Activated T-cell treated with anti-CD3 and anti-CD28 coated beads, Interleukin-2, amount 50 U/mL, for 48 hours (primary cell): Measurements from ENCODE around the gene DIDO1.

Source experiments
- DNase-seq, 2 experiments: peaks; one replicate each; pipeline ENCODE4 v3.0.0-alpha.2; 2020

The DIDO1 gene

DNA sequence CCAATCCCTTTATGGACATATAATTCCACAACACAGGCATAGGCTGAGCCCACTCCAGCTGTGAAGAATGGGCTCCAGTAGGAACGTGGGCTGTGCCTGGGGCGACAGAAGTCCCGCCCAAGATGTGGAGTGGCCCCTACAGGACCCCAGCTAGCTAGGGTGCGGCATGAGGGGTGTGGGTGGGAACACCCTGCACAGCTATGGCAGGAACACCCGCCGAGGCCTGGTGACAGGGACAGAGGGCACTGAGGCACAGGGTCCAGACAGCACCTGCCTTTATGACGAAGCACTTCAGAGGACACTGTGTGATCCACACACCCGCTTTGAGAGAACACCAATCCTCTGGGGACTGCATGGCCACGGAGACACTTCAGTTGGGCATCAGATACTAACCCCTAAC lies 36.4 kb downstream of the DIDO1 start:
- no peak for DNase-seq

DNA sequence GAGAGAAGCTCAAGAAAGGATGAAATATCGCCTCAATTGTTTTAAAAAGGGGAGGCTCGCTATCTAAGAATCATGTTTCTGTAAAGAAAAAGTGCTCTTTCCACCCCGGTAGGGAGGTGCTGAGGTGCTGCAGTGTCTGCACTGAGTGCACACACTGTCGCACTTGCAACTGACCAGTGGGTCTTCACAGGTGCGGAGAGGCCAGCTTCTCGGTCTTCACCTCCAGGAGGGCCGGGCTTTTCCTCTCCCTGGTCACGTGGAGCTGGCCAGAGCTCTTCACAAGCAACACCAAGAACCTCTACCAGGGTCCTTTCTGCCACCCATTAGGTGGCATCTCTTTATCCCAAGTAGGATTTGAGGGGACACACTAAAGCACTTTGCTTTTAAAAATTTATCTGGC lies 36.9 kb downstream of the DIDO1 start:
- DNase-seq = no peak

DNA sequence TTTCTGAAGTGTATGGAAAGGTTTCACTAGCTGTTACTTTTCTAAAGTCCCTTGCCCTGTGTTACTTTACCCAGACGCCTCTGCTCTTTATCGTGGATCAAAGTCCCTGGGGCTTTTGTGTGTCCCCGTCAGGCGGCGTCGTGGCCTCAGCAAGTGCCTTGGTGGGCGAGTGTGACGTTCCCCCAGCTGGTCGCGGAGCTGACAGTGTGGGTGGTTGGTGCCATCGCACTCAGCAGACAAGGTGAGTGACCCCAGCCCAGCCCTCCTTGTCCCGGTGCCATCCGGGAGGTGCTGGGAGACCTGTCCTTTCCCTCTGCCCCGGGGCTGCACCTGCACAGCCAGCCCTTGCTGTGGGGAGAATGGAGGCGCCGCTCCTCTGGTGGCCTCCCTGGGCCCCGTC lies 37.4 kb downstream of the DIDO1 start:
- DNase-seq = no peak

DNA sequence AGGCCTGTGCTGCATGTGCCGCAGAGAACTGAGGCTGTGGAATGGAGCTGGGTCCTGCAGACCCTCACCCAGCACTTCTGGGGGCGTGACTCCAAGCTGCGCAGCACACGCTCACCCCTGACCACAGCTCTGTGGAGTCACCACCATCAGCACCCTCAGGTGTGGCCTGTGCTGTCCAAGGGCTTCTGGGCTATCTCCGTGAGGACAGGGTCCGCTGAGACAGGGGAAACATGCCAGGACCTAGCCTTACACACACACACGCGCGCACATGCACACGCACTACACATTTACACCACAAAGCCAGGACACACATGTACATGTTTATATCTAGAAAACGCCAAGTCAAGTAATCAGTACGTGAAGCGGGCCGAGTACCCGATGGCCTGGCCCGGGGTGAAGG lies 37.9 kb downstream of the DIDO1 start:
- DNase-seq = no peak

DNA sequence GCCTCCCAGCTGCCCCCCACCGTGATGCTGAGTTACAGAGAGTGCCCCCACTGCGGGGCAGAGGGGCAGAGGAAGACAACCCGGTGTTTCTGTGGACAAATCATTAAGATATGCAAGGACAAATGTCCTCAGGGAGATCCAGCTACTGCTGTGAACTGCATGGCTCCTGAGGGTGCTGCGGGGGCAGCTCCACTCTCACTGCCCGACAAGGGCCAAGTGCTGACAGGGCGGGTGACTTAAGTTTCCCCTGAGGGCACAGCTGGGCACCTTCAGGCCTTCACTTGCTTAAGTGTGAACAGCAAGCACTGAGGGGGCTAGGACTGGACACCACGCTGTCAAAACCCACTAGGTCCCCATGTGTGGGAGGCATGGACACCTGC lies 38.5 kb downstream of the DIDO1 start:
- no peak for DNase-seq

DNA sequence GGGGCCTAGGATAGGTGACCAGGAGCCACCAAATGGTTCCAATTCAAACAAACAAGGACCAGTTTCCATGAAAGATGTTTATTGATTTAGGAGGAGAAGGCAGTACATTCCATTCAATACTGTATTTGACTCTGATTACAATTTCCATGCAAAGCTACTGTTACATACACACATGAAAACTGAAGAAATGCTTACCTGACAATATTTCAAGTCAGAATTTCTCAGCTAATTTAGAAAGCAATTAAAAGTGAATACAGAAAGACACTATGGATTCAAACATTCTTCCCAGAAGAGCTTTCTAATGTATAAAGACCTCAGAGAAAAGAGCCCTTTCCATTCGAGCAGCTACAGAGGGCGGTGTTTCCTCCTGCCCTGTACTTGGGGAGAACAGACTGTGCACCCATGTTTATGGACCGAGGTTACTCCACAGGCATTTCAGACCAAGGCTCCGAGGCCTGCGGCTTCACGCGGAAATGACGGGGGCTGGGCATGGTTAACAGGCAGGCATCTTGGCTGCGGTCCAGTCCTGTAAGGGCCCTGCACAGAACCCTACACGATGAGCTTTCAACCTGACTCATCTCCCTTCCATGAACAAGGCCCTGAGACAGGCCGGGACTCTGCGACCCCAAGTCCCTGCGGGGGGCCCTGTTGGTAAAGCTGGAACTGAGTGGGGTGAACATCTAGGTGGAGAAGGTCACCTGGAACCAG lies 39.0 kb downstream of the DIDO1 start:
- peak in 1 of 2 experiments; percentile 47 for DNase-seq

DNA sequence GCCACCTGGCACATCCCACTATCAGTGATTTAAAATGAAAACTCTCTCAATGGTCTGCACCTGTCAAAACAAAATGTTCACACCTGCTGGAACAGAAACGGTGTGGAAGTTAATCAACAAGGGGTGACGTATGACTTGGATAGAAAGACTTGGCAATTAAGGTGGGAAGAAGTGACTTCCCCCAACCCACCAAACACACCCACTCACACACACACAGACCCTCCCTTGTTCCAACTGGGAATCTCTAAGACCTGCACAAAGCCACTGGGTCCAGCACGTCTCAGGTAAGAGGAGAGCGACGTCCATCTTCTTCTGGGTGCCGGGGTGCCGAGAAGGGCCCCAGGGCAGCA lies 39.6 kb downstream of the DIDO1 start:
- DNase-seq = no peak

DNA sequence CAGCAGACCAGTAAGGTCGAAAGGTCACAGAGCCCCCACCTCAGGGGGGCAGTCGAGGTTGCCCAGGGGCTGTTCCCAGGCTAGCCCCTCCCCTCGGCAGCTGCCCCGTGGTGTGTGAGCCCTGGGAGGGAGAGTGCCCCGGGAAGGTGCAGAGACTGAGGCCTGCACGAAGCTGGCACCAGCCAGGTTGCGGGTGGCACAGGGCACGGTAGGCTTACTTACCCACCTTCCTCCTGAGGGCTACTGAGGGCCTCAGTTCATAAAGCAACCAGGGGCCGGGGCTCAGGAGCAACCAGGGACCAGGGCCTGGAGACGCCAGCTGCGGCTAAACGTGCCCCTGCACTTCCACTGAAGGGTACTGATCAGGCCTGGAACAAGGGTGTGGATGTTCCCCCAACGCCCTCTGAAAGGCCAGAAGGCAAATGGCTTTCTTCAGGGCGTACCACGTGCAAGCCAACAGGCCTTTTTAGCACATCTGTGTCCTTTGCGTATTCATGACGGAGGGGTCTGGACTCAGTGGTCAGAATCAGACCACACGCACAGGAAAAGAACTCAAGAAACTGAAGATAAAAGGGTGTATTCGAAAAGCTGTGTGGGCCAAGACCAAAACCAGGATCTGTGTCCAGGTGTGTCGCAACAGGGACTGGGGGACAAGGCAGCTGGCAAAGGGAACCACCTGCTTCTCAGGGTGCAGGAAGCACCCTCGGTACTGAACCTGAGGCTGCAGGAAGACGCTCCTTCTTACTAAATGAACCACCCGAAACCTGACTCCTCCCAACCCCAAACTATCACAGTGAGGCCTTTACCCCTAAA lies 40.2 kb downstream of the DIDO1 start:
- DNase-seq = no peak

DNA sequence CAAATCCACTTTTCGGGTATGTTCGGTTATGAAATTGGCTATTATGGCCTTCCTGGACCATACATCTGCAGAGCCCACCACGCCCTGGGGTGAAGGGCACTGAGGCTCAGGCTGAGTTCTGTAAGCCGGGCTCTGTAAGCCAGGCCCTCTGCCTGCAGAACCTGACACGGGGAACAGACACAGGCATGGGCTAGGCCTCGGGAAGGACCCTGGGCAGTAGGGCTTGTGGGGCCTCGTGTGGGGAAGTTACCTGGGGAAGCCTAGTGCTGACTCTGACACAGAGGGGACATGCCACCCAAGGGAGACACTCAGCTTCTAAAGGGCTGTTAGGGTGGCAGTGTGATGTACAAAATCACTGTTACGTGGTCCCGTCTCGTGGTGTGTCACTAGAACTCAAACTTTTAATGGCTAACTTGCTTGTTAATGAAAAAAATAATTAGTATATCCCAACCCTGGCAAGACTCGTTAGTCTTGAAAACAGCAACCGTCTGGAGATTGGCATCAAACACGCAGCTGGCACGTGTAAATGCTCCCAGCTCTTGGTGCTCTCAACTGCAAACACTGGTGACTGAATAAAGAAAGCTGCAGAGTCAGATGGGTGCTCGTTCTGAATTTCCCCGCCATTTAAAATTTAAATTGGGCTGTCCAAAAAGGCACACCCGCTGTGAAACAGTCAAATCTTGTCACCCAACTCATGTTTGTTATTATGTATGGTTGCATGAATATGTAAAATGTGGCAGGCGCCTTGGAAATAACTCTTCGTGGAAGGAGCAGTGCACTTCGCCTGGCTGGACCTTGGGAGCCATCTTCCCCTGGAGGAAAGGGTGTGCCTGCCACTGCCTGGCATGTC lies 41.0 kb downstream of the DIDO1 start:
- no peak for DNase-seq

DNA sequence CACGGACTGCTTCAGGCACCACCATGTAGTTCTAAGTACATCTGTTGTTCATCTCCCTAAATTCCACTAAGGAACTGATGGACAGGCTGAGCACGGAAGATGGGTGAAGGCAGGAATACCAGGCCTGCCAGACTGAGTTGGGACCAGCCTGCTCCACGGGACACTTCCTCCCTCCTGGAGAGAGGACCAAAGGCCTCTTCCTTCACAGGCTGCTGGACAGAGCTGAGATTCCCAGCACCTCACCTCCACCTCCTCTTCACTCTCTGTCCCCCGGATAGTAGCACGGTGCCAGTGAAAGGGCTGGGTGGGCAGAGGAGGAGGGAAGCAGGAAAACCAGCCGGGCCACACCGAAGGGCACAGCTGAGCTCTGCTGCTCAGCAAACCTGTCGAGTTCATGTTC lies 41.7 kb downstream of the DIDO1 start:
- no peak for DNase-seq

DNA sequence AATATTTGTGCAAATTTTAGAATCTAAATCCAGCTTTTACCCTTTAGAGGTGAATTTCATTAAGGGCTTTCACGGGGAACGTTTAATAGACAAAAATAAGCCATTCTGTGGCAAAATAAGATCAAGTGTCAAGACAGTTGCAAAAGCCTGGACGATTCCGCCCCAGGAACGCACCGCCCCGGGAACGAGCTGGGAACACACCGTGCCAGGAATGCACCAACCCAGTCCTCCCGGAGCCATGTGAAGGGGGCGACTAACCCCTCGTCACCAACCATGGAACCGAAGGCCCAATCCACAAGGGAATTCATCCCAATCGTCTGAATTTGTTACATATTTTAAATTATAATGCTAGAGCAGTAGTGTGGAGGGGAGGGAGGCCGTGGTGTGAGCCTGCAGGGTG lies 43.9 kb downstream of the DIDO1 start:
- DNase-seq = no peak

DNA sequence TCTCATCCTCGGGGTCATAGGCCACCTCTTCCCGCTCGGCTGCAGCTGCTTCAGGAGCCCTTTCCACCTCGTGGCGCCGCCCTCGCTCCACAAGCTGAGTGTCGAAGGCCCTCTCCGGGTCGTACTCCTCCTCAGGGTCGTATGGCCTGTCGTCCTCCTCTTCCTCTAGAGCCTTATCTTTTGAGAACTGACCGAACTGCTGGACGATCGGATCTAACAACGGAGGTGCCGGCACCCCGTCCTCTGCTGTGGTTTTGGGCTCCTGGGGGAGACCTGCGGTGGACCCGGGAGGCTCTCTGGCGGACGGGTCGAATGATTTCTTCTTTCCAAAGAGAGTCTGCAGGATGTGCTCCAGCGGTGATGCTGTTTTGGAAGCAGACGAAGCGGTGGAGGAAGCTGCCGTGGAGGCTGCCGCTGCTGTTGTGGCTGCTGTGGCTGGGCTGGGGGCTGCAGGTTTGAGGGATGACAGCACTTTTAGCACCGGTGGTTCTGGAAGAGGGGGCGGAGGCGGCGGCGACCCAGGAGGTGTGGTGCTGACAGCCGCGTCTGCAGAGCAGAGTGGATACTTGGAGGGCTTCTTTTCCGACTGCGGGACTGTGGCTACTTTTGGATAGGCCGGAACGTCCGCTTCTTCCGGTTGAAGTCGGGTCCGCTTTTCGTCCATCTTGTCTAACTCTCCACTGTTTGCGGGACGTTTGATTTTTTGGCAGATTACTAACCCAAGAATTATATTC lies 44.5 kb downstream of the DIDO1 start:
- DNase-seq = no peak

DNA sequence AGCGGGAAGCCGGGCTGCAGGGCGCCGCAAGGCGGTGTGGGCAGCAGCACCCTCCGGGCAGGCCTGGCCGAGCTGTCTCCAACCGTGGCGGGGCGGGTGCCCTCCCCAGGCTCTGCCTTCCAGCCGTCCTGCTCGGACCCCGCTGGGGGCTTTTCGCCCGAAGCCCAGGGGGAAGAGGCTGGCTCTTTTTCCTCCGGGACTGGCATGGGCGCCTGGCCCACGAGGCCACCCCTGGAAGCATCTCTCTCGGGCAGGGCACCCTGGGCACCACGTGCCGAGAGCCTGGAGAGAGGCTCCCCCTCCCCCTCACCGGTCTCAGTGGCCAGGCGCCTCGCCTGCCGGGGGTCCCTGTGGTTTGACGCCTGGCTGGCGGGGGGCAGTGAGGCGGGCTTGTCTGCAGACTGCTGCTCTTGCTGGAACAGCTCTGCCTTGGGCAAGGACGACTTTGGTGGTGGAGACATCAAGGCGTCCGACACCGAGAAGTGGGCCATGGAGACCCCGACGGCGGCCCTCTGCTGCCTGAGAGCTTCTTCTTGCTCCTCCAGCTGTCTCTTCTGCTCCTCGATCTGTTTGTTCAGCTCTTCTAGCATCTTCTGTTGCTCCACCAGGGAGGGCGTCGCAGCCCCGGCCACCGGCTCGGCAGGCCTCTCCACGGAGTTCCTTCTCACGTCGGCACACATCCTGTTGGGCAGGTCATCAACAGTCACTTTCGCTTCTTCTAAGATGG lies 45.2 kb downstream of the DIDO1 start:
- DNase-seq = no peak

DNA sequence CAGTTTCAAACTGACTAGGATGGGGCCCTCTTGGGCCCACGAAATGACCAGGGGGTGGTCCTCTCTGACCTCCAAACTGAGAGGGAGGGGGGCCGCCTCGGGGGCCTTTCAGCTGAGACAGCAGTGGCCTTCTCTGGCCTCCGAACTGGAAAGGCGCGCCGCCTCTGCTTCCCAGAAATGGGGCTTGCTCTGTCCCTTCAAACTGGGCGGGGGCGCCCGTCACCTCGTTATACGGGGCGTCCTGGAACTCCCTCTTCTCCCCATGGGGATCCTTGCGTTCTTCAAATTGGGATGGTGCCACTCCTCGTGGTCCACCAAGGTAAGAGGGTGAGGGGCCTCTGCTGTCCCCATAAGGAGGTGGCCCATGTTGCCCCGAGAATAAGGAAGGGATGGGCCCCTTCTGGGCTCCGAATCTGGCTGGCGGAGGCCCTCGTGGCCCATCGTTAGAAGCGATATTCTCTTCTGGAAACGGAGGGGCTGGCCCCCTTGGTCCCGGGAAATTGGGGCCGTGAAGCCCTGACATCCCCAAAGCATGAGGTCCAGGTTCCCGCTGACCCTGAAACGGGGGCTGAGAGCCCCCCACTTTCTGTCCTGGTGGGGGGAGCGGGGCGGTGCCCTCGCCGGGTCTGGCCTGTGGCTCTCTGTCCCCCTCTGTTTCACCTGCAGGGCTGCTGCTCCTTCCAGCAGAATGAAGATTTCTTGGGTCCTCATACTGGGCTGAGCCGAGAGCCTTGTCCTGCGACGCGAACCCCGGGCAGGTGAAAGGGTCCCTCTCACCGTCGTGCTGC lies 46.0 kb downstream of the DIDO1 start:
- no peak for DNase-seq

DNA sequence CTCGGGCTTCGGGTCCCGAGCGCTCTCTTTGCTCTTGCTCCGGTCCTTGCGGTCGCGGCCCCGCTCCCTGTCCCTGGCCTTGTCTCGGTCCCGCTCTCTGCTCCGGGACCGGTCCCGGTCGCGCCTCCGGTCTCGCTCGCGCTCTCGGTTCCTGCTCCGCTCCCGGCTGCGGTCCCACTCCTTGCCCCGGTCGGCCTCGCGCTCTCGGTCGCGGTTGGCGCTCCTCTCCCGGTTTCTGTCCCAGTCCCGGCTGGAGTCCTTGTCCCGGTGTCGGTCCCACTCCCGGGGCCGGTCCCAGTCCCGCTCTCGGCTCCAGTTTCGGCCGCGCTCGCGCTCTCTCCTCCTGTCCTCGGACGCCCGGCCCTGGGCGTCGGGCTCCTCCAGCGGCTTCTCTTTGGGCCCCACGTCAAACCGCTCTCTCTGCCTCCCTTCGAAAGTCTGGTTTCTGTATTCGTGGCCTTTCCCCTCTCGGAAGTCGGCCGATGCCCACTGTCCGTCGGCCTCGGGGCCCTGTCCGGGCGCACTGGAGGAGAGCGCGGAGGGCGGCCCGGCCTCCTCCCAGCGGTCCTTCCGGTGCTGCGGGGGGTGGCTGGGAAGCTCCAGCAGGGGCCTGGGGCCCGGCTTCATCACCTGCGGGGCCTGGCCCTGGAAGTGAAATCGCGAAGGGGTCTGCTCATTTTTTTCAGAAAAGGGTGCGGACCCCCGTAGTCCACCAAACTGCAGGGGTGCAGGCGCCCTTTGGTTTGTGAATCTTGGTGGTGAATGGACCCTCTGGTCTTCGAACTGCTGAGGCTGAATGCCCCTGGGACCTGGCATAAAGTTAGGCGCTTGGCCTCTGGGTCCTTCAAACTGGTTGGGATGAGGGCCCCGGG lies 46.8 kb downstream of the DIDO1 start:
- DNase-seq = no peak

DNA sequence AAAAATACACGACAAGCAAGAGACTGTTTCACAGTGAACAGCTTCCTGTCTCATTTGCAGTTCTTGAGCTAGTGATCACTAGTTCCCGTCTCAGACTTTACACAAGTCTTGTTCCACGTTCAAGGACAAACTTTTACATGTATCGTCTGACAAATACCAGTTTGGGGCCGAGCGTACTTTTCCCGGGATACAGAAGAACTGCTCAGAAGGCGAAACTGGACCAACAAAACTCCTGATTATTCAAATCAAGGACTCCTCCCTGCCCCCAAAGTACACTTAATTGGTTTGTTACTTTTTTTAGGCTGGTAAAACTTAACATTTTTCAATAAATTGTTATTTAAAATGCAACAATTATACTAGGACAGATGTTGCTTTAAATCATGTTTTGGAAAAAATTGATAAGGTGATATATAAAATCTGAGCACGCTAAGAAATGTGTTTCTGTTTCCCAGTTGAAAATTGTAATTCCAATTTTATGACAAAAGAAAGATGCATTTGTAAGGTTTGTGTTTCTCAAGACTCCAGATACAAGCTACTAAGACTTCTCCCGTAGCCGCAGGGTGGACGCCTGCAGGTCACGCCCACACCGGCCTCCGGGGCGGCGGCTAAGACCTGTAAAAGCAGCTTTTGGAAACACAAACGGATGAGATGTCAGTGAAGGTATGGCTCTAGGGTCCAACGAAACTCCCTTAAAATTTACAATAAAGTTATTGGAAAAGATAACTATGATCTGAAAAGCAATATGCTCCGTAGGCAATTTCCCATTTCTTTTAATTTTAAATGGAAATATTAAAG lies 47.9 kb downstream of the DIDO1 start:
- DNase-seq = no peak

DNA sequence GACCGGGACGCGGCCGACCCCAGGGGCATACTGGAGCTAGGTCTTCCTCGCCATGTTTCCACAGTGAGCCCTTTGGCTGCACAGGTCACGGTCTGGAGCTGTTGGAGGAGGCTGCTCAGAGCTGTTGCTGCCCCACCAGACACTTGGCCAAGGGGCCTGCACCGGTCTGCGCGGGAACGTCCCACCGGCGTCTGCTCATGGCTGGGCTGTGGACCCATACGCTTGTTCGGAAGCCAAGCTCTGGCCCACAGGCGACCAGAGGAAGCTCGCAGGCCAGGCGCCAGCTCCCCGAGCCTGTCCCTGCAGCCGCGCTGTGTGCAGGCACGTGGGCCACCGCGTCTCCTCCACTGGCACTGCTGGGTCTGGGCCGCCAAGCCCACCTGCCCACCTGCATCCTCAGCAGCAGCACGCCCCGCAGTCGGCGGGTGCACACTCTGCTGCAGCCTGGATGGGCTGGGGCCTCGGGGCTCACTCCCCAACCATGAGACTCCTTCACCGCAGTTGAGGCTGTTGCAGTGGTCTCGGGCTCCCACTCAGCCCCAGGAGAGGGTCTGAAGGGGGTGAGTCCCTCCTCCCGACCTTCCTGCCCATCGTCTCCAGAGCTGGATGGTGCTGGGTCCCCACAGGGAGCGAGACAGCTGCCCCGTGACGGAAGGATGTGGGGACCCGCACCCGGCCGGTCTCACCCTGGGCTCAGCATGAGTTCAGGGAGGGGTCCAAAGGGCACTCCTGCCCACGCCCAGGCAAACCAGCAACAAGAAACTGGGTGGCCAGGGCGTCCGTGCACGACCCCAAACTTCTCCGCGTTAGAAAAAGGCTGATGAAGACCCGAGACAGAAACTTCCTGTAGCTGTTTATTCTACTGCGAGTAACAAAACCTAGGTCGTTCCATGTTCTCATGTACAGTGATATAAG lies 49.1 kb downstream of the DIDO1 start:
- DNase-seq = no peak

DNA sequence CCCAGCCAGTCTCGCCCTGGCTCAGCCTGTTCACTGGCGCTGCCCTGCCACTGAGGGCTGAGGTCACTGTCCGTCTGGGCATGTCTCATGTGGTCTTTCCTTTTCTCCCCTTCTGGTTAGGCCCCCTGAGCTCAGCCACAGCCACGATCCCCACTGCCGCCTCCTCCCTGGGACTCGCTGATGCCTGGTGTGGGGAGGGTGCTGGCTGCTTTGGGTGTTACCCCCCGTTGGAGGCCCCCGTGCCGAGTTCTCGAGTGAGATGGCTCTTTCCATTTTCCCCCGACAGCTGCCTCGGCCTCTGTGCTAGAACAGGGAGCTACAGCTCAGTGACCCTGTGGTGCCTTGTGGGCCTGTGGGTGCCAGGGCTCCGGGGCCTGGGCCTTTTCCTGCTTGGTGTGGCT lies 49.8 kb downstream of the DIDO1 start:
- DNase-seq = no peak
